IMR-90 (cell line): ENCODE results near the gene SCN4A. TPM values are rescaled to one million over a fixed set of nuclear protein-coding genes. Genes with fewer than 3 reads are reported as not detected.

ENCODE experiments used
- ATAC-seq: fragments of 200-7000 bp; cut with Tn5 transposase; 2 replicates; pipeline ENCODE4 v1.9.1; 2020; ENCODE audit warnings: low read depth, mild to moderate bottlenecking, moderate library complexity
- BruUV-seq: library from RNA; stranded (reverse); fragments of 400-500 nt; replicated peaks from 2 replicates; lab custom pipeline; 2021; lab: Mats Ljungman, UMichigan
- CTCF ChIA-PET: fragments of 300-600 bp; formaldehyde crosslinking; extraction: SDS; loops from one replicate; lab custom pipeline; 2021; ENCODE audit warnings: antibody characterized with exemption; lab: Yijun Ruan, JAX
- POLR2A ChIA-PET: fragments of 300-600 bp; sonication (Branson Sonifier 250); formaldehyde crosslinking; loops from one replicate; lab custom pipeline; 2022; ENCODE audit warnings: antibody characterized with exemption; ENCODE audit not compliant: unreplicated experiment; lab: Charles Lee
- DNase-seq: peaks from one replicate; pipeline ENCODE4 v3.0.0; 2013
- H2AFZ ChIP-seq: replicated peaks from 2 replicates; pipeline ENCODE3; 2013; ENCODE audit warnings: low read length, mild to moderate bottlenecking; ENCODE audit not compliant: poor library complexity
- H2AK5ac ChIP-seq: 2 replicates; pipeline ENCODE4 v1.6.1; 2013; ENCODE audit warnings: low read depth, low read length, inconsistent platforms
- H2AK9ac ChIP-seq: replicated peaks from 2 replicates; pipeline ENCODE3; 2013; ENCODE audit warnings: mild to moderate bottlenecking, low read depth, low read length, moderate library complexity; ENCODE audit not compliant: poor library complexity
- H2BK120ac ChIP-seq: 2 replicates; pipeline ENCODE4 v1.6.1; 2013; ENCODE audit warnings: low read depth, low read length, inconsistent platforms
- H2BK15ac ChIP-seq: 3 replicates; pipeline ENCODE4 v1.6.1; 2013; ENCODE audit warnings: low read depth, low read length, inconsistent platforms
- H2BK20ac ChIP-seq: 2 replicates; pipeline ENCODE4 v1.6.1; 2013; ENCODE audit warnings: low read depth, mild to moderate bottlenecking, inconsistent platforms, low read length, moderate library complexity
- H2BK5ac ChIP-seq: 2 replicates; pipeline ENCODE4 v1.6.1; 2013; ENCODE audit warnings: mild to moderate bottlenecking, low read depth, low read length, inconsistent platforms; ENCODE audit not compliant: poor library complexity, severe bottlenecking
- H3K14ac ChIP-seq: replicated peaks from 2 replicates; pipeline ENCODE4 v1.6.1; 2013; ENCODE audit warnings: low read depth, low read length, inconsistent platforms
- H3K18ac ChIP-seq: 2 replicates; pipeline ENCODE4 v1.6.1; 2013; ENCODE audit warnings: low read depth, low read length, control low read depth
- H3K23ac ChIP-seq: 2 replicates; pipeline ENCODE4 v1.6.1; 2013; ENCODE audit warnings: low read depth, low read length, inconsistent platforms
- H3K27ac ChIP-seq: 2 replicates; pipeline ENCODE4 v1.5.1; 2013; ENCODE audit warnings: mild to moderate bottlenecking, control low read depth, low read length; ENCODE audit not compliant: insufficient read depth
- H3K27me3 ChIP-seq: 2 replicates; pipeline ENCODE4 v1.6.1; 2013; ENCODE audit warnings: low read length; ENCODE audit not compliant: control insufficient read depth, insufficient read depth
- H3K36me3 ChIP-seq: 2 replicates; pipeline ENCODE4 v1.6.1; 2013; ENCODE audit warnings: low read length, mixed read lengths; ENCODE audit not compliant: control insufficient read depth, insufficient read depth
- H3K4ac ChIP-seq: 2 replicates; pipeline ENCODE4 v1.6.1; 2013; ENCODE audit warnings: low read depth, low read length, inconsistent platforms
- H3K4me1 ChIP-seq: 2 replicates; pipeline ENCODE4 v1.6.1; 2013; ENCODE audit warnings: low read length, mixed read lengths; ENCODE audit not compliant: control insufficient read depth, insufficient read depth
- H3K4me2 ChIP-seq: 2 replicates; pipeline ENCODE4 v1.6.1; 2013; ENCODE audit warnings: low read depth, mild to moderate bottlenecking, control low read depth, low read length, moderate library complexity
- H3K4me3 ChIP-seq: 2 replicates; pipeline ENCODE4 v1.5.1; 2013; ENCODE audit warnings: low read depth, mild to moderate bottlenecking, control low read depth, low read length, moderate library complexity; ENCODE audit not compliant: insufficient read depth
- H3K56ac ChIP-seq: 2 replicates; pipeline ENCODE4 v1.6.1; 2013; ENCODE audit warnings: low read length, inconsistent platforms; ENCODE audit not compliant: insufficient read depth; ENCODE audit errors: extremely low read depth
- H3K79me1 ChIP-seq, 2 experiments: 2 replicates each; pipeline ENCODE4 v1.6.1; 2013; ENCODE audit warnings: low read length in 2 of 2, inconsistent platforms in 1 of 2, low read depth in 1 of 2
- H3K9ac ChIP-seq: 2 replicates; pipeline ENCODE4 v1.6.1; 2013; ENCODE audit warnings: low read depth, low read length, control low read depth
- H3K9me1 ChIP-seq: 2 replicates; pipeline ENCODE4 v1.6.1; 2013; ENCODE audit warnings: low read length, inconsistent platforms; ENCODE audit not compliant: insufficient read depth
- H3K9me3 ChIP-seq: 2 replicates; pipeline ENCODE4 v1.6.1; 2013; ENCODE audit warnings: low read length; ENCODE audit not compliant: control insufficient read depth, insufficient read depth
- H4K20me1 ChIP-seq: 2 replicates; pipeline ENCODE4 v1.6.1; 2013; ENCODE audit warnings: low read length, inconsistent platforms; ENCODE audit not compliant: insufficient read depth
- H4K5ac ChIP-seq: 2 replicates; pipeline ENCODE4 v1.6.1; 2013; ENCODE audit warnings: mild to moderate bottlenecking, low read depth, low read length, control low read depth
- H4K8ac ChIP-seq, 2 experiments: 2 replicates each; pipeline ENCODE4 v1.6.1; 2013; ENCODE audit warnings: low read depth in 2 of 2, low read length in 2 of 2, control low read depth in 1 of 2, inconsistent platforms in 1 of 2
- H4K91ac ChIP-seq: 2 replicates; pipeline ENCODE4 v1.6.1; 2013; ENCODE audit warnings: low read depth, low read length, inconsistent platforms; ENCODE audit not compliant: insufficient read depth
- BHLHE40 ChIP-seq: fragments of 150-350 bp; IDR thresholded peaks from 2 replicates; pipeline ENCODE4 v1.6.1; 2016; ENCODE audit warnings: mild to moderate bottlenecking, low read depth, low read length
- CEBPB ChIP-seq: IDR thresholded peaks from 2 replicates; pipeline ENCODE4 v1.6.1; 2012; ENCODE audit warnings: low read depth, low read length, improper control_type of control experiment
- CHD1 ChIP-seq: IDR thresholded peaks from 2 replicates; pipeline ENCODE4 v1.6.1; 2012; ENCODE audit warnings: low read depth, low read length, improper control_type of control experiment
- CTCF ChIP-seq: conservative IDR thresholded peaks from 2 replicates; pipeline ENCODE4 v1.5.1; 2012; ENCODE audit warnings: mild to moderate bottlenecking, low read depth, low read length, improper control_type of control experiment
- ELK1 ChIP-seq: fragments of 150-350 bp; IDR thresholded peaks from 2 replicates; pipeline ENCODE4 v1.6.1; 2016; ENCODE audit warnings: low read depth, mild to moderate bottlenecking, low read length, moderate library complexity, borderline replicate concordance
- FOS ChIP-seq: fragments of 150-350 bp; IDR thresholded peaks from 2 replicates; pipeline ENCODE4 v1.6.1; 2016; ENCODE audit warnings: low read depth, low read length
- MAZ ChIP-seq: IDR thresholded peaks from 2 replicates; pipeline ENCODE4 v1.6.1; 2012; ENCODE audit warnings: low read depth, mild to moderate bottlenecking, low read length, improper control_type of control experiment, moderate library complexity, borderline replicate concordance
- MXI1 ChIP-seq: IDR thresholded peaks from 2 replicates; pipeline ENCODE4 v1.6.1; 2012; ENCODE audit warnings: low read depth, mild to moderate bottlenecking, low read length, moderate library complexity, borderline replicate concordance
- NFE2L2 ChIP-seq: fragments of 150-350 bp; IDR thresholded peaks from 2 replicates; pipeline ENCODE4 v1.6.1; 2016; ENCODE audit warnings: low read depth, mild to moderate bottlenecking, low read length
- POLR2A ChIP-seq: IDR thresholded peaks from 2 replicates; pipeline ENCODE4 v1.6.1; 2012; ENCODE audit warnings: mild to moderate bottlenecking, low read depth, low read length
- RAD21 ChIP-seq: IDR thresholded peaks from 2 replicates; pipeline ENCODE4 v1.6.1; 2012; ENCODE audit warnings: low read length, improper control_type of control experiment
- RFX5 ChIP-seq: IDR thresholded peaks from 2 replicates; pipeline ENCODE4 v1.8.0; 2012; ENCODE audit warnings: low read depth, mild to moderate bottlenecking, low read length, moderate library complexity
- SMC3 ChIP-seq: fragments of 150-350 bp; IDR thresholded peaks from 2 replicates; pipeline ENCODE4 v1.6.1; 2016; ENCODE audit warnings: low read depth, mild to moderate bottlenecking, antibody characterized with exemption, low read length, moderate library complexity
- USF2 ChIP-seq: fragments of 150-350 bp; IDR thresholded peaks from 2 replicates; pipeline ENCODE4 v1.6.1; 2017; ENCODE audit warnings: mild to moderate bottlenecking, antibody characterized with exemption, low read length, low read depth
- WGBS, 2 experiments: methylation state at CpG; one replicate each; pipeline versions ENCODE4 v1.1.5 to v1.1.7; 2013; ENCODE audit warnings: missing lambda C conversion rate in 2 of 2; ENCODE audit not compliant: insufficient read length in 1 of 2; ENCODE audit errors: extremely low coverage in 2 of 2; 5-methylcytosine and 5-hydroxymethylcytosine counted together
- dilution Hi-C: fragments of 300-500 bp; cut with HindIII; formaldehyde crosslinking; loops from one replicate; pipeline ENCODE4 v1.14.3; 2018; ENCODE audit warnings: low sequenced_read_pairs; ENCODE audit not compliant: unreplicated experiment
- in situ Hi-C: fragments of 300-500 bp; cut with MboI; formaldehyde crosslinking; loops from 3 replicates; pipeline ENCODE4 v1.14.3; 2019; ENCODE audit warnings: low sequenced_read_pairs, inconsistent platforms, mixed read lengths
- intact Hi-C: fragments of 100-400 bp; cut with micrococcal nuclease; formaldehyde crosslinking; loops from 2 replicates; pipeline ENCODE4 v1.10.0; 2022
- polyA plus RNA-seq, 3 experiments: library from polyadenylated mRNA; depleted of rRNA; stranded (reverse); fragments of >200 nt; gene quantifications; 2 replicates each; pipeline ENCODE4 v1.2.3, GENCODE V29; 2012; ENCODE audit warnings: low replicate concordance in 1 of 3
- total RNA-seq: library from RNA; depleted of rRNA; stranded (reverse); fragments of >200 nt; gene quantifications from 2 replicates; pipeline ENCODE4 v1.2.3, GENCODE V29; 2012

SCN4A gene
- total and polyA plus RNA-seq, 2 of the 4 experiments (the other 2 are of a cell fraction): not detected

- DNase-seq: no peak
- H2BK5ac ChIP-seq: no peak overlapping the region
- CTCF ChIA-PET: interaction anchor here (0.6 to 1.1 kb wide), 2 partner anchors 12 to 17 kb away, joined by 3 read pairs; no protein-coding TSS in a partner anchor
- intact Hi-C loops (no loop called here), in situ Hi-C loops (no loop called here), dilution Hi-C loops (no loop called here)
- H3K9ac ChIP-seq: no peak overlapping the region
- 0 out of 2 replicates have a peak overlapping the region, but pooled peaks have one; percentile 23 for H2AK5ac ChIP-seq
- 35% methylated on average over 7 of the region's 13 CpGs; no CpG with 5 or more reads in 1 of the 2 experiments for WGBS, 2 experiments
- no peak overlapping the region for H4K5ac ChIP-seq
- H2BK20ac ChIP-seq: no peak overlapping the region
- peaks cover 9% of the 10 kb centered on the region for H3K9me1 ChIP-seq
- H3K79me1 ChIP-seq: no peaks in the 10 kb centered on the region
- peaks cover 4% of the 10 kb centered on the region; the same call in 1 of the 2 replicates for H3K27me3 ChIP-seq
- POLR2A ChIA-PET: no interaction called here
- no peak overlapping the region for H2BK15ac ChIP-seq
- H2AFZ ChIP-seq: no peak overlapping the region
- no peak for ATAC-seq
- no peak overlapping the region for H3K14ac ChIP-seq
- H3K9me3 ChIP-seq: peaks cover 4% of the 10 kb centered on the region
- peaks cover 10% of the 10 kb centered on the region for H3K4me1 ChIP-seq
- no peaks in the 10 kb centered on the region for H3K36me3 ChIP-seq
- H2BK120ac ChIP-seq: no peak overlapping the region
- H3K23ac ChIP-seq: no peak overlapping the region
- no peak overlapping the region for H3K27ac ChIP-seq
- no peak overlapping the region for H2AK9ac ChIP-seq
- BruUV-seq: no TSS peak
- H4K8ac ChIP-seq: no peak overlapping the region
- no peak overlapping the region for H3K4ac ChIP-seq
- no peak overlapping the region for H3K18ac ChIP-seq
- no peak overlapping the region for H4K91ac ChIP-seq
- no peak overlapping the region for H3K4me2 ChIP-seq
- H4K20me1 ChIP-seq: peaks cover 3% of the 10 kb centered on the region; the same call in 1 of the 2 replicates
- H3K4me3 ChIP-seq: no peak overlapping the region
- H3K56ac ChIP-seq: no peak overlapping the region
- TF ChIP-seq USF2 (no peak), CEBPB (no peak), NFE2L2 (no peak), MAZ (no peak), SMC3 (no peak), RAD21 (no peak), MXI1 (no peak), FOS (no peak), CTCF (no peak), CHD1 (no peak), POLR2A (no peak), BHLHE40 (no peak), ELK1 (no peak), RFX5 (no peak)
Observed at GRCh38 chr17:63978272-63979200, 5.8 kb upstream of the SCN4A start.
